OCI-LY1 (cell line): ENCODE measurements around the gene SNTB2.

Experiments used
- H2AFZ ChIP-seq: fragments of 200-600 bp; sonication (generic), shearing (Covaris generic); 2 replicates; pipeline ENCODE4 v1.6.0; 2014; ENCODE audit warnings: antibody characterized with exemption, mild to moderate bottlenecking, low read length
- H3F3A ChIP-seq: fragments of 200-600 bp; sonication (generic), shearing (Covaris generic); 2 replicates; pipeline ENCODE4 v1.6.0; 2014; ENCODE audit warnings: mild to moderate bottlenecking, antibody characterized with exemption, low read length, moderate library complexity; ENCODE audit not compliant: insufficient read depth
- H3K27ac ChIP-seq: fragments of 200-600 bp; sonication (generic); 2 replicates; pipeline ENCODE4 v1.5.1; 2014; ENCODE audit warnings: low read length, mixed run types, mild to moderate bottlenecking, low read depth; ENCODE audit not compliant: poor library complexity, severe bottlenecking
- H3K27me3 ChIP-seq: fragments of 200-600 bp; sonication (generic); 2 replicates; pipeline ENCODE4 v1.6.0; 2014; ENCODE audit warnings: antibody characterized with exemption, mild to moderate bottlenecking, low read length, moderate library complexity; ENCODE audit not compliant: insufficient read depth
- H3K36me3 ChIP-seq: fragments of 200-600 bp; sonication (generic); 2 replicates; pipeline ENCODE4 v1.6.1; 2014; ENCODE audit warnings: mild to moderate bottlenecking, antibody characterized with exemption, low read length, moderate library complexity, mixed read lengths; ENCODE audit not compliant: insufficient read depth
- H3K4me1 ChIP-seq: fragments of 200-600 bp; sonication (generic); 2 replicates; pipeline ENCODE4 v1.5.1; 2014; ENCODE audit warnings: mild to moderate bottlenecking, low read length, moderate library complexity; ENCODE audit not compliant: insufficient read depth, severe bottlenecking
- H3K4me2 ChIP-seq: fragments of 200-600 bp; sonication (generic), shearing (Covaris generic); 2 replicates; pipeline ENCODE4 v1.6.1; 2014; ENCODE audit warnings: low read length
- H3K4me3 ChIP-seq: fragments of 200-600 bp; sonication (generic); 2 replicates; pipeline ENCODE4 v1.5.1; 2014; ENCODE audit warnings: low read length, low read depth, mild to moderate bottlenecking, mixed read lengths; ENCODE audit not compliant: poor library complexity, severe bottlenecking
- H3K79me2 ChIP-seq: fragments of 200-600 bp; shearing (Covaris generic); 2 replicates; pipeline ENCODE4 v1.6.1; 2016; ENCODE audit warnings: mixed run types, low read length, mixed read lengths; ENCODE audit not compliant: insufficient read depth
- H3K9ac ChIP-seq: fragments of 200-600 bp; sonication (generic), shearing (Covaris generic); 2 replicates; pipeline ENCODE4 v1.6.1; 2014; ENCODE audit warnings: mild to moderate bottlenecking, low read length, mixed read lengths
- H3K9me2 ChIP-seq: fragments of 200-600 bp; sonication (generic), shearing (Covaris generic); 2 replicates; pipeline ENCODE4 v1.6.1; 2014; ENCODE audit warnings: low read depth, mild to moderate bottlenecking, low read length, mixed read lengths
- H3K9me3 ChIP-seq: fragments of 200-600 bp; shearing (Covaris generic); 2 replicates; pipeline ENCODE4 v1.6.1; 2014; ENCODE audit warnings: low read length, mixed read lengths
- H4K20me1 ChIP-seq: fragments of 200-600 bp; sonication (generic), shearing (Covaris generic); 2 replicates; pipeline ENCODE4 v1.6.0; 2016; ENCODE audit warnings: mild to moderate bottlenecking, low read length; ENCODE audit not compliant: insufficient read depth
- EZH2 ChIP-seq: fragments of 200-600 bp; sonication (generic), shearing (Covaris generic); IDR thresholded peaks from 2 replicates; pipeline ENCODE4 v1.8.0; 2017; ENCODE audit warnings: borderline replicate concordance, mixed run types, mild to moderate bottlenecking, antibody characterized with exemption, low read length, moderate library complexity, mixed read lengths
- TF ChIP-seq, protein P1 (sequence below): fragments of 200-600 bp; sonication (generic), shearing (Covaris generic); IDR thresholded peaks from 2 replicates; pipeline ENCODE4 v1.5.1; 2017; ENCODE audit warnings: mild to moderate bottlenecking, antibody characterized with exemption, low read length, moderate library complexity, mixed read lengths

Gene SNTB2

DNA sequence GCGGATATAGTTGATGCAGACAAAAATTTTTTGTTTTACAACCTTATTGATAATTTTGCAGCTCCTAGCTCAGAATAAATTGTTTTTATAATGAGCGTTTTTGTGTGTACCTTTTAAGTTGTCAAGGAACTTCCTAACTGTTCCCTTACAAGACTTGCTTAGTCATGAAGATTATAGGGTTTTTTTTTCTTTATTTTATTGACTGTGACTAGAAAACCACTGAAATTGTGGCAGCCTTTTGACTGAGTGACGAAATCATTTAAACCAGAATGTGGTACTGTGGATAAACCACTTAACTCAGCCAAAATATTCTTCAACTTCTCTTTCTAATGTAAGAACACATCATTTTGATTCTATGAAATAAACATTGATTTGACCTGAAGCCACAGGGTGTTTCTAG is 83.4 kb downstream of the SNTB2 start:
- Histone ChIP-seq H3K9me2 (no peaks in the 10 kb centered on the region), H3F3A (no peaks in the 10 kb centered on the region), H3K4me2 (no peak overlapping the region), H3K9me3 (no peaks in the 10 kb centered on the region), H3K27me3 (no peaks in the 10 kb centered on the region), H3K4me1 (no peaks in the 10 kb centered on the region), H3K27ac (no peak overlapping the region), H2AFZ (no peak overlapping the region), H3K4me3 (no peak overlapping the region), H3K79me2 (no peaks in the 10 kb centered on the region), H3K9ac (no peak overlapping the region), H3K36me3 (peaks cover 32% of the 10 kb centered on the region; the same call in 1 of the 2 replicates), H4K20me1 (no peaks in the 10 kb centered on the region)
- TF ChIP-seq EZH2, result no peak
- TF ChIP-seq, protein P1, sequence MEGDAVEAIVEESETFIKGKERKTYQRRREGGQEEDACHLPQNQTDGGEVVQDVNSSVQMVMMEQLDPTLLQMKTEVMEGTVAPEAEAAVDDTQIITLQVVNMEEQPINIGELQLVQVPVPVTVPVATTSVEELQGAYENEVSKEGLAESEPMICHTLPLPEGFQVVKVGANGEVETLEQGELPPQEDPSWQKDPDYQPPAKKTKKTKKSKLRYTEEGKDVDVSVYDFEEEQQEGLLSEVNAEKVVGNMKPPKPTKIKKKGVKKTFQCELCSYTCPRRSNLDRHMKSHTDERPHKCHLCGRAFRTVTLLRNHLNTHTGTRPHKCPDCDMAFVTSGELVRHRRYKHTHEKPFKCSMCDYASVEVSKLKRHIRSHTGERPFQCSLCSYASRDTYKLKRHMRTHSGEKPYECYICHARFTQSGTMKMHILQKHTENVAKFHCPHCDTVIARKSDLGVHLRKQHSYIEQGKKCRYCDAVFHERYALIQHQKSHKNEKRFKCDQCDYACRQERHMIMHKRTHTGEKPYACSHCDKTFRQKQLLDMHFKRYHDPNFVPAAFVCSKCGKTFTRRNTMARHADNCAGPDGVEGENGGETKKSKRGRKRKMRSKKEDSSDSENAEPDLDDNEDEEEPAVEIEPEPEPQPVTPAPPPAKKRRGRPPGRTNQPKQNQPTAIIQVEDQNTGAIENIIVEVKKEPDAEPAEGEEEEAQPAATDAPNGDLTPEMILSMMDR, result no peak

DNA sequence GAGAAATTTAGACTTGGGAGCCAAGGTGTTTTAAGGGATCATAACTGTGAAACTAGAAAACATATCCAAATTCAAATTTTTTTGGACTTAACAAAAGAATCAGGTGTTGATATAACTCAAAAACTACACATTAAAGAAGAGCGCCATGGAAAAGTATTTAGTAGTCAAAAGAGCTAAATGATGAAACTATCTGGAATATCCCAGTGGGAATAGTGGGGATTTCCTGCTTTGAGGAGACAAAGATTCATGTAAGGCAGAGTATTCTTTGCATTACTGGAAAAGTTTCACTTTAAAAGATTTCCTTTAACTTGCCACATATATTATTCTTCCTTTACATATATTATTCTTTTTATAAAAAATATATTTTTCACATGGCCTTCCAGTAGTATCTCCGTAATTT is 83.9 kb downstream of the SNTB2 start:
- Histone ChIP-seq H3K36me3 (peaks cover 32% of the 10 kb centered on the region; the same call in 1 of the 2 replicates), H3K27me3 (no peaks in the 10 kb centered on the region), H3K4me2 (no peak overlapping the region), H3K9me3 (no peaks in the 10 kb centered on the region), H3K4me3 (no peak overlapping the region), H2AFZ (no peak overlapping the region), H4K20me1 (no peaks in the 10 kb centered on the region), H3F3A (no peaks in the 10 kb centered on the region), H3K9ac (no peak overlapping the region), H3K27ac (no peak overlapping the region), H3K79me2 (no peaks in the 10 kb centered on the region), H3K4me1 (no peaks in the 10 kb centered on the region), H3K9me2 (no peaks in the 10 kb centered on the region)
- TF ChIP-seq, protein P1, result no peak
- no peak for TF ChIP-seq EZH2

DNA sequence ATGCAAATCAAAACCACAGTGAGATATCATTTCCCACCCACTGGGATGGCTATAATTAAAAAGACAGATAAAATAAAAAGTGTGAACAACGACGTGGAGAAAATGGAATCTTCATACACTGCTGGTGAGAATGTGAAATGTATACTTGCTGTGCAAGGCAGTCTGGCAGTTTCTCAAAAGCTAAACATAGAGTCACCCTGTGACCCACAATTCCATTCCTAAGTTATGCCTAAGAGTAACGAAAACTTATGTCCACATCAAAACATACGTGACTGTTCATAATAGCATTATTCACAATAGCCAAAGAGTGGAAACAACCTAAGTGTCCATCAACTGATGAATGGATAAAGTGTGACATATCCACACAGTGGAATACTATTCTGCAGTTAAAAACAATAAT is 86.0 kb downstream of the SNTB2 start:
- Histone ChIP-seq H3K4me2 (no peak overlapping the region), H2AFZ (no peak overlapping the region), H3K79me2 (no peaks in the 10 kb centered on the region), H3K4me1 (no peaks in the 10 kb centered on the region), H3K27ac (no peak overlapping the region), H3K4me3 (no peak overlapping the region), H4K20me1 (no peaks in the 10 kb centered on the region), H3K9ac (no peak overlapping the region), H3K9me2 (no peaks in the 10 kb centered on the region), H3K36me3 (peaks cover 38% of the 10 kb centered on the region; the same call in 1 of the 2 replicates), H3F3A (no peaks in the 10 kb centered on the region), H3K27me3 (no peaks in the 10 kb centered on the region), H3K9me3 (no peaks in the 10 kb centered on the region)
- TF ChIP-seq, protein P1, result no peak
- TF ChIP-seq EZH2, result no peak
